HG03045 (cell line): ENCODE results near the gene PPIL6.

Experiments used
- ATAC-seq: cut with Tn5 transposase; IDR thresholded peaks from one replicate; pipeline ENCODE4 v1.9.1; 2021; ENCODE audit warnings: mild to moderate bottlenecking, moderate library complexity; ENCODE audit not compliant: unreplicated experiment

The PPIL6 gene

GRCh38 chr6:109406196-109406595, 34.2 kb downstream of the PPIL6 start:
- no peak for ATAC-seq

GRCh38 chr6:109397020-109397419, 43.4 kb downstream of the PPIL6 start:
- no peak for ATAC-seq

DNA sequence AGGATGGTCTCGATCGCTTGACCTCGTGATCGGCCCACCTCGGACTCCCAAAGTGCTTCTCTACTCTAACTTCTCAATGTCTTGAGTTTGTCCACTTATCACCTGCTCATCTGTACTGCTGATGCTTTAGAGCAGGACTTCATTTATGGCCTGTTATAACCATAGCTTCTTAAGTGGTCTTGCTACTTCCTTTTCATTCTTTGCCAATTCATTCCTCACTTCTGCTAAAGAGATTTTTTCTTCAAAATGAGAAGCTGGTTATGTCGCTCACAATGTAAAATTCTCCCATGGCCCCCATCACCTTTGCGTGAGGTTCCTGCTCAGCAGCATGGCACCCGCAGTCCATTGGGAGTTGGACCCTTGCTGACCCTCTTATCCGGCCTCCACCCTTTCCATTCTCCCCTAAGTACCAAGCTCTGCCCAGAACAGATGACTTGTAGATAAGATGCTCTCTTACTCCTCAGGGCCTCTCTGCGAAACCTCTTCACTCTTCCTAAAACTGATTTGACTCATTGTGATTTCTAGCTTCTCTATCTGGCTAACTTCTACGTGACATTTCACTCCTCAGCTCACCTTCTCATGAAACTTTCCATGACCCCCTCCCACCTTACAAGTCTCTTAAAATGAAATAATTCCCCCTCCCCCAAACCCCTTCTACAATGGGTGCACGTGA, 44.2 kb downstream of the PPIL6 start:
- ATAC-seq, result no peak

GRCh38 chr6:109393886-109394281, 46.5 kb downstream of the PPIL6 start:
- no peak for ATAC-seq

- no peak for ATAC-seq
These were observed 47.1 kb downstream of the PPIL6 start for GRCh38 chr6:109393157-109393885.

- no peak for ATAC-seq
These were observed 50.7 kb downstream of the PPIL6 start for GRCh38 chr6:109389650-109390274.

DNA sequence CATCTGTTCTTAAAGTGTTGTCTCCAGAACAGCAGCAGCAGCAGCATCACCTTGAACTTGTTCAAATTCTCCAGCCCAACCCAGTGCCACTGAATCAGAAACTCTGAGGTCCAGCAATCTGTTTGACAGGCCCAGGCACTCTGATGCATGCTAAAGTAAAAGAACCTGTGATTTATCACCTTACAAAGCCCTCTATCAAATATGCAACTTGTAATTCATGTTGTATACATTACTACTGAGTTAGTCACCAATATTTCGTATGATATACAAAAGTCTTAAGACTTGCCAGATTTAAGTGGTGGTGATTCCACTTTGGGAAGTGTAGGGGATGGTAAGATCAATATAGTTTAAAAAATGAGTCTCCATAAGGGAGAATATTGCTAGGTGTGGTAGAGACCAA, 52.2 kb downstream of the PPIL6 start:
- no peak for ATAC-seq

DNA sequence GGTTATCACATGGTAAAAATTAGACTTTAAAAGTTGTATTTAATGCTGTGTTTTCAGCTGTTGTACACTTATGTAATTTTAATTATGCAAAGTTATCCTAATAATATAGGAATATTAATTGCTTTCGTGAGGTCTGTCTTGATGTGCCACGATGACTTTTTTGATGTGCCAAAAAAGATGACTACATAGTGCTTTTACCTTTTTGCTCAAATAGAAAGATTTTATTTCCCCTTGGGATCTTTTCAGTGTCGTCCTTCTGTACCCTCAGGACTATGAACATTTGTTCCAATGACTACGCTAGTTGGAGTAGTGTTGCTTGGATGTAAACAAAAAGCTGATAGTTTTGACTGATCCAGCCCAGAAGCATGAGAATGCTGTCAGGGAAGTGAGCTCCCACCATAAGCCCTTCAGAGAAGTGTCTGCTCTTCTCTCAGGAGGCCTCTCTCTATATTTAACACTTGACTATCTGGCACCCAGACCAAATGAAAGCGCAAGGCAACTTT, 56.9 kb downstream of the PPIL6 start:
- ATAC-seq, result no peak

GRCh38 chr6:109382576-109383437, 57.6 kb downstream of the PPIL6 start:
- ATAC-seq, result peak; percentile 73

DNA sequence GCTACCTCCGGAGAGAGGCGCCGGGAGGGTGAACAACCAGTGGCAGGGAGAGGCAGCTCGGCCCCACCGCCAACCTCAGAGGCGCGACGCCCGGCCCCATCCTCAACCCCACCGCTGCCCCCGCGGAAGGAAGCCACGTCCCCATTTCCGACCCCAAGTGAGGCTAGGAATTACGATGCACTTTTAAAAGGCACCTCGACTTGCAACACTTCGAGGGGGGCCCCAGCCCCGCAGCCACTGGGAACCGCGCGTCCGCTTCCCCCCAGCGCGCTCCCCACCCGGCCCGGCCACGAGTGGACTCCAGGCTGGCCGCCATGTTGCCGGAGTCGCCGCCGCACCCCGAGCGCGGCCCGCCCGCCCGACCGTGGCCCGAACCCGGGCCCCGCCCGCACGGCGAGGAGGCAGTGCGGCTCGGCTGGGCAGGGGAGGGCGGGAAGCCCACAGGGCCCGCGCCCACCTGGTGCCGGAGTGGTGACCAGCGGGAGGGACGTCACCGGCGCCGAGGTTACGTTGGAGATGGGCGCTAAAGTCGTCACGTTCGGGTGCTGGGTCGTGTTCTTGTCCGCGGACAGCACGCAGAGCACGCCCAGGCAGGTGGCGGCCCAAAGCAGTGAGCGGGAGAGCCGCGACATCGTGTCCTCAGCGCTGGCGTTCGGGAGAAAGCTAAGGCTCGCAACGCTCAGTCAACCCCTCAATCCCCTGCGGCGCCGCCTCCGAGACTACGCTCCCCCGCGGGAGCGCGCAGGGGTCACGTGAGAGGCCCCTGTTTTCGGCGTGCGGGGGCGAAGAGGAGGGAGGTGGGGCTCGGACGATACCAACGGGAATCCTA, 58.5 kb downstream of the PPIL6 start, which contains the start of gene CD164:
Gene CD164, minus strand, starts transcription at position 721 of the 829 bp plus-strand sequence. Its CDS starts 89 bp downstream, at position 632.
- ATAC-seq, result peak; percentile 52

DNA sequence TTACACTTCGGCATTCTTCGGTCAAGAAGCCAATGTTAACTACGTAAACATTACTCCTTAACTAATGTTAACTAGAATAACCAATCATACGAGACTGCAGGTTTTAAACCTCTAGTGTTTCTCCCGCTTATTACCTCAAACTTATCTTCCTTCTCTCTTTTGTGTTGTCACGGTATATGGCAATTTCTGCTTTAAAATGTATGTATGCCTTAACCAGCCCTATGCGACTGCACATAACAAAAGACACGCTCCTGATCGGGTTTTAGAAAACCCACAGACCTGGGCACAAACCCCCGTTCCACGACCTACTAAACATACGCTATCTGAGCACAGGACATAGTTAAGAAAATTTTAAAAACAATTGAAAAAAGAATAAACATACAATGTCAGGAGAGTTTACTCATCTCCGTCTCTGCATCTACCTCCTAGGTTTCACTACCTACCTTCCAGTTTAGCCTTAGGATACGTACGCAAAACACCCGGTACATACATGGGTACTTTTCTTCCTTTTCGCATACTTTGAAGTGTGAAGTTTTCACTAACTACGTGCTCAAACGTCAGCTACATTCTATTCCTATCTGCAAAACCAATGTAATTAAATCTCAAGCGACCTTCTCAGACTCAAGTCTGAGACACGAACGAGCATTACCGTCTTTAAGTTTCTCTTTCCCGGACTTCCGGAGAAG, 59.2 kb downstream of the PPIL6 start:
- ATAC-seq, result no peak

- ATAC-seq, result no peak
These were observed 60.7 kb downstream of the PPIL6 start for GRCh38 chr6:109379711-109380110.

DNA sequence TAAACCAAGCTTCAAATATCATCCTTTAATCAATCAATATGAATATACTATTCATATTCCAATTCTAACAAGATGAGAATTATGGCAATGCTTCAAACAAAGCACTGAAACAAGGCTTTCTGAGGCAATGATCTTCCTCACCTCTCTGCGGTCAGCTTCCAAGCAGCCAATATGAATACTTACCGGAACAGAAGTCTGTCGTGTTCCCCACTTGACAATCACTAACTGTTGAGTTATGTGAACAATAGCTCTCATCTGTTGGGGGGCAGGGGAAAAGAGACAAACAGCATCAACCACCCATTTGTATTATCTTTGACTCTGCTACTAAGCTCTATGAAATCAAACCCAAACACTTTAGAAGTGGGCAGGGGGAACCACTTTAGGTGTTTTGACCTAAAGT, 62.7 kb downstream of the PPIL6 start:
- ATAC-seq, result no peak

- ATAC-seq, result no peak
These were observed 66.0 kb downstream of the PPIL6 start for GRCh38 chr6:109374326-109374892.

GRCh38 chr6:109373762-109374161, 66.7 kb downstream of the PPIL6 start:
- ATAC-seq, result peak; percentile 95

DNA sequence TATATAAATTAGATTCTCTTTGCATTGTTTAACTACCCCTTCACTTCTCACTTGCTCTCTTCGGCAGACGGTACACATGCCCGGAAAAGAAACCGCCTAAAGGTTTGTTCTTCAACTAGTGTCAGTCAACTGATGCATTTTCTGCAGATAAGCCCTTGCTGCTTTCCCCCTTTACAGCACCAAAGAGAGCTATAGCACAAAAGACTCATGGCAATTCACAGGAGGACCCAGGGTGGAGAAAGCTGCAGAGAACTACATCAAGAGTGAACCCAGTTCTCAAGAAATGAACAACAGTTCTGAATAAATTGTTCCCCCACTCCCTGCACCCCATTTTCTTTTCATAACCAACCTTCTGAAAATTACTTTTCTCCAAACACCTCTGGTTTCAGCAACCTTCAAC, 67.1 kb downstream of the PPIL6 start:
- ATAC-seq, result no peak

DNA sequence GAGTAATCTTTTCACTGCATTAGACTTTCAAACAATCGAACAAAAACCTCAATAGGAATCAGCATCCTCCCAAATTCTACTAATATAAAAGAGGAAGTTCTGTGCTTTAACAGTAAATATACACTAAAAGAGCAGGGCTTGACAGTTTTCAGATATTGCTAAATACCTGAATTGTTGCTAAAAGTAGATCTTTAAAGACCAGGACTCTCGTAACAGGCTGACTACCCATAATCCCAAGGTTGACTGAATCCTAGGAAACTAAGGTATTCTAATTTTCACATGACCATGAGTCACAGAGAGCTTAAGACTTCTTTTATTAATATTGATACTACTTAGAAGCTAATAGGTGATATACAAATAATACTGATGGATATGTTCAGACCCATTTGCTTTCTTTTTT, 68.3 kb downstream of the PPIL6 start:
- no peak for ATAC-seq

DNA sequence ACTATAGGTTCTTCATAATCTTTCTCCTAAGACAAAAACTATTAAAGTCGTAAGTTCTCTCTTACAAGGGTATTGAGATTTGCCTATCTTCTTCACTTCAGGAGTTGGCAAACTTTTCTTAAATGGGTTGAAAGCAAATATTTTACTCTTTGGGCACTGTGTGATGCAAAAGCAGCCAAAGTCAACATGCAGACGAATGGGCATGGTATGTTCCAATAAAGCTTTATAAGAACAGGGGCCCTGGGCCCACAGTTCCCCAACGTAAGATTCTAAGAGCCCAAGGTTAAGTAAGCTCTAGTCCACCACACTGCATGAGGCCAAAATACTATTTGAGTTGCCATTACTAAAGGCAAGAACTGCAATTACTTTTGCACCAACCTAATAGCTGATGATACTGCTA, 69.6 kb downstream of the PPIL6 start:
- no peak for ATAC-seq

DNA sequence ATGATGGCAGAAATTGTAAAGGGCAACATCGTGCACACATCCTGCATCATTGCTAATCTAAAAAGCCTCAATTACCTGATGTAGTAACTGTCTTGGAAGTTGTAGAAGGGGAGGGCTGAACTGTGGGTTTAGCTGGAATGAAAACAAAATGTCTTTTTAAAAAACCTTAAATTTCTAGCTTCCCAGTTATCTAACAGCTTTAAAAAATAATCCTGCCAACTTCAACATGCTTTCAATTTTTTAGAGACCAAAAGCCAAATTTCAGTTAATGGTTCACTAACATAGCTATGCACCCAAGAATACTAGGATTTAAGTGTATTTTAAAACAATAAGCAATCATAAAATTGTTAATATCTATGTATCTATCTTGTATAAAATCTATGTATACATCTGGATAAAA, 70.1 kb downstream of the PPIL6 start:
- ATAC-seq, result no peak
